ENCODE results near the gene PRMT1.
"Not testable (repeated sequence)": the region's sequence is repeated elsewhere in the genome, so short reads cannot be mapped to it uniquely, and the experiment has no call there.

PRMT1 gene

GRCh38 chr19:49689133-49690078 lies 12.3 kb downstream of the PRMT1 start, which contains the start of gene ADM5:
Gene ADM5, plus strand, starts transcription at chr19:49689594. Its CDS starts 244 bp downstream, at chr19:49689838.
- DNase-seq = no peak

DNA sequence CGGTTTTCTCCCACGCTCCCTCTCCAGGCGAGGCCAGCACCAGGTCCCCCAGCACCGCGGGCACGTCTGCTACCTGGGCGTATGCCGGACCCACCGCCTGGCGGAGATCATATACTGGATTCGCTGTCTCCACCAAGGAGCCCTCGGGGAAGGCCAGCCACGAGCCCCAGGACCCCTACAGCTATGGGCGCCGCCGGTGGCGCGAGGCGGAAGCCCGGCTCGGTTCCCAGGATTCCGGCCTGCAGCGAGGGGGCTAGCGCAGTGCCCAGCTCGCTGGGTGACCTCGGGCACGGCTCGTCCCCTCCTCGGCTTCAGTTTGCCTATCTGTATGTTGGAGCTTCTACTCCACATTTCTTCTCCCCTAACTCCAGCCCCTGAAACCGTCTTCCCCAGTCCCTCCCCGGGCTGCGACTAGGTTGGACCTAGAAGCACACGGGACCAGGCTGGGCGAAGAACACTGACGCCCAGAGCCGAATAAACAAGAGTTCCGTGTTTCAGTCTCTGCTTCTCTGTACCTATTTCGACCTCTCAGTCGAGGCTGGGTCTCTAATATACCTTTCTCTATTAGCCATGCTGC lies 13.1 kb downstream of the PRMT1 start:
- no peak for DNase-seq

DNA sequence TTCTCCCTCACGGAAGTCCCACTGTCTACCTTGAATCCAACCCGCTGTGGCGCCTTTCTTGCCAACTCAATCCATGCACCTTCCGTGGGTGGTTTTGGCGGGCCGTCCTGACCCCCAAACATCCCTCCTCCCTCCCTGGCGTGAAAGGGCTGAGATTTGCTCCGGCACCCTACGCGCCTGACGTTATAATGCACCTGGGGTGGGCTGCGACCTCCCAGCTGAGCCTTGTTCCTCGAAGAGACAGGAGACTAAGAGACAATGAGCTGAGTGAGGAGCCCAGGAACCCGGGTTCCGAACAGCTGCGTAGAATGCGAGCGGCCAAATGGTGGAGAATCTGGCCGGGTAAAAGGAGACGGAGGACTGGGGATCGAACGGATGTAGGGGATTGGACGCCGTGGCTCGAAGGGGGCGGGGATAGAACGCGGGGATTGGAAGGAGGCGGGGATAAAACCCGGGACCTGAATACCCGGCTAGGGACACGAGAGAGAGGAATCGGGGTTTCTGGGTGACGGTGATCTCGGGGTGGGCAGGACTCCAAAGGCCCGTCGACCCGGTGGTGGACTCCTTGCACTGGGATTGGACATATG lies 13.7 kb downstream of the PRMT1 start, which contains the start of gene CPT1C:
Gene CPT1C, plus strand, starts transcription at position 461 of the 587 bp plus-strand sequence. CDS start 1,137 bp downstream, outside the sequence.
- DNase-seq = peak; percentile 48

DNA sequence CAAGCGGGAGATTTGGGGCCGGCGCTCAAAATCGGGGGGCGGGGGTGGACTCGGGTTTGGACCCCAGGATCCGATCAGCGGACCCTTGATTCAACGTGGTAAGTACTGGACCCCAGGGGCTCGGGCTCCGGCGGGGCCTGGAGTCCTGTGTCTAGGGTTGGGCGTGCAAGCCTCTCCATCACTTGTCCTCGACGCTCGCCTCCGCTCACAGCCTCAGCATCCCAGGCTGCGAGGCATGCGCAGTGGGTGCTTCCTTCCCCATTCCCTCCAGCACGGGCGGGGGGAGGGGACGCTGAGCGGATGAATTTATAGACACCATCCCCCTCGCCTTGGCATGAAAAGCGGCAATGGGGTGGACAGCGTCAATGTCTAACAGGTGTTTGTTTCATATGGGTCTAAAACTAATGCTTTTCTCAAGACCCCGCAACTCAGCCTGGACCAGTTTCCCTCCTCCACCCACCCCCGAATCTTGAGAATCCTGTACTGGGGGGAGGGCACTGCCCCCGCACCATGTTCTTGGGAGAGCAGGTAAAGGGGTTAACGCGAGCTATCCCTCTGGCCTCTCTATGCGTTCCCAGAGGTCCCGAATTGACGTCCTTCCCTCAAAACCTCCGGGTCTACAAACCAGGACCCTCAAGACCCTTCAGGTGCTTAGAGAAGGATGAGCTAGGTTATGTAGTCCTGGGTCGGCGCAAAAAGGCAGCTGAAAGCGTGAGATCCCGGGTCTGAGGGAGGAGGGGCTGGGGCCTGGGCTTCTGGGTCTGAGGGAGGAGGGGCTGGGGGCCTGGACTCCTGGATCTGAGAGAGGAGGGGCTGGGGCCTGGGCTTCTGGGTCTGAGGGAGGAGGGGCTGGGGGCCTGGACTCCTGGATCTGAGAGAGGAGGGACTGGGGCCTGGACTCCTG lies 14.4 kb downstream of the PRMT1 start:
- peak; percentile 12 for DNase-seq

GRCh38 chr19:49692147-49692506 lies 15.1 kb downstream of the PRMT1 start:
- no peak for DNase-seq

GRCh38 chr19:49696115-49696514 lies 19.0 kb downstream of the PRMT1 start:
- DNase-seq = no peak

DNA sequence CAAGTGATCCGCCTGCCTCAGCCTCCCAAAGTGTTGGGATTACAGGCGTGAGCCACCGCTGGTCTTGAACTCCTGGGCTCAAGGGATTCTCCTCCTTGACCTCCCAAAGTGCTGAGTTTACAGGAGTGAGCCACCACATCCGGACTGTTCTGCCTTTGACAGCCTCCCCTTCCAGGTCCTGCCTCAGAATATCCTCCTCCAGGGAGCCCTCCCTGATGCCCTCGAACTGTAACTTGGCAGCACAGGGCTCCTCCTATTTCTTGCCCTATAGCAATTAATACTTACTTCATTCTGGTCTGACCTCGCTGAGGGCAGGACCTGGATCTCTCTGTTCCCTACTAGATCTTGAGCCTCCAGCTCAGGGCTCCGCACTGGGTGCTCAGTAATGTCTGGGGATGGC lies 19.8 kb downstream of the PRMT1 start:
- no peak for DNase-seq

DNA sequence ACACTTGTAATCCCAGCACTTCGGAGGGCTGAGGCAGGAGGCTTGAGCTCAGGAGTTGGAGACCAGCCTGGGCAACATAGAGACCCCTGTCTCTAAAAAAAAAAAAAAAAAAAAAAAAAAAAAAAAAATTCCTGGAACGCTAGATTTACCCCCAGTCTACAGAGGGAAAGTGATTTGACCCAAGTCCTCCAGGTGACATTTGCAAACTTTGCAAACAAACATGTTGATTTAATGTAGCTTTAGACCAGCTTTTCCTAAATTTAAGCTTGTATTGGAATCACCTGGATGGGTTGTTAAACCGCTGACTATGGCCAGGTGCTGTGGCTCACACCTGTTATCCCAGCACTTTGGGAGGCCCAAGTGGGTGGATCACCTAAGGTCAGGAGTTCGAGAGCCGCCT lies 22.3 kb downstream of the PRMT1 start:
- DNase-seq = no peak

- no peak for DNase-seq
Observed at GRCh38 chr19:49700563-49700962, 23.5 kb downstream of the PRMT1 start.

GRCh38 chr19:49701271-49701786 lies 24.3 kb downstream of the PRMT1 start:
- DNase-seq = no peak

GRCh38 chr19:49704888-49705642 lies 28.0 kb downstream of the PRMT1 start:
- no peak for DNase-seq

- DNase-seq = no peak
Observed at GRCh38 chr19:49705919-49706318, 28.8 kb downstream of the PRMT1 start.

- no peak for DNase-seq
Observed at GRCh38 chr19:49710372-49710951, 33.4 kb downstream of the PRMT1 start.

GRCh38 chr19:49712397-49712859 lies 35.4 kb downstream of the PRMT1 start:
- DNase-seq = no peak

- no peak for DNase-seq
Observed at GRCh38 chr19:49713236-49713845, 36.3 kb downstream of the PRMT1 start.

- DNase-seq = no peak
Observed at GRCh38 chr19:49716154-49716553, 39.1 kb downstream of the PRMT1 start.

DNA sequence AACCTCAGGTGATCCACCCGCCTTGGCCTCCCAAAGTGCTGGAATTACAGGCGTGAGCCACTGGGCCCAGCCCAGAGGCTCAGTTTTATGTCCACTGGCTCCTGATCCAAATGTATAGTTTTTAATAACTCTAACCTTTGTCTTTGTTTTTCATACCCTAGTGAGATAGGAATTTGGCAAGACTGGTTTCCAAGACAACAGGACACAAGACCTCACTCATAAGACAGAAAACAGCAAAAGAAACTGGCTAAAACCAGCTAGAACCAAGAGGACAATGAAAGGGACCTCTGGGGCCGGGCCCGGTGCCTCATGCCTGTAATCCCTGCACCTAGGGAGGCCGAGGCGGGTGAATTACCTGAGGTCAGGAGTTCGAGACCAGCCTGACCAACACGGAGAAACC lies 41.4 kb downstream of the PRMT1 start:
- no peak for DNase-seq

- DNase-seq = no peak
Observed at GRCh38 chr19:49718991-49719390, 41.9 kb downstream of the PRMT1 start.

- not testable (repeated sequence) for DNase-seq
Observed at GRCh38 chr19:49719420-49719819, 42.3 kb downstream of the PRMT1 start.

DNA sequence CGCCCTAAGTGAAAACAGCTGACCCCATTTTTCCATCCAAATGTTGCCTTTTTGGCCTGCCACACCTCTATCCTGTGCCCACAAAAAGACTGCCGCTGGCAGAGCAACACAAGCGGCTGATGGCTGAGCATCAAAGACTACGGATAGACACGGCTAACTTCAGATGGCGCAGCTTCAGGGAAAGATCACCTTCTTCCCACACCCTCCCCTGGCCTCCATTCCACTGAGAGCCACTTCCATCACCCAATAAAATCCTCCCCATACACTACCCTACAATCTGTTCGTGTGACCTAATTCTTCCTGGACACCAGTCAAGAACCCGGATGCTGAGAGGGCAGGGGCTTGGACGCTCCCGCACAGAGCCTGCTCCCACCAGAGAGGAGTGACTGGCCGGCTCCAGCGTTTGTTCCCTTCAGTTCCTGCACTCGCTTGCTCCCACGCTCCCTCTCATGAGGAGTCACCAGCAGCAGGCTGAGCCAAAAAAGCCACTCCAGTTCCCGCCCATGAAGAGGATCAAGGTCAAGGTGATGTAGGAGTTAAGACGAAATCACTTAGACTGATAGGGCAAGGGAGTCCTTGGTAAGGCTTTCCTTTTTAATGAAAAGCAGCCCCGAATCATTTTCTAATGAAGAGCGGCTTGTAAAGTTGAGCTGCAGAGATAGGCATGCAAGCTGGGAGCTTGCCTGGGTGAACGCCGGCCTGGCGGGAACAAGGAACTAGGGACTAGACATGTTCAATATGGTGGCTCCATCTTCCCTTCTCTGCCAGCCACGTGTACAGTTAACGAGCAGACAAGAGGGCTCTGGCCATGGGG lies 50.4 kb downstream of the PRMT1 start:
- DNase-seq = no peak

All from stimulated activated naive CD4-positive, alpha-beta T cell treated with Interleukin-2 at 50 U/mL for 16 hours (primary cell).